Measurements from ENCODE around the gene KCNIP1. TPM values are rescaled to one million over a fixed set of nuclear protein-coding genes. Genes with fewer than 3 reads are reported as not detected.

Gene KCNIP1
- total RNA-seq, 1 experiment from 2014 or later, result not detected

GRCh38 chr5:170504616-170505266 lies 921 bp downstream of the KCNIP1 start:
- intact Hi-C loops (cut with micrococcal nuclease; ENCODE audit: unreplicated experiment), result loop anchor here (5.0 kb wide), 1 partner anchor 68 kb away; no protein-coding TSS in a partner anchor
- Mint-ChIP-seq H3K9me3 (ENCODE audit: low read depth, unreplicated experiment) (no peaks in the 10 kb centered on the region), H3K4me3 (ENCODE audit: low read depth, unreplicated experiment) (peak overlapping the region; percentile 11), H3K4me1 (ENCODE audit: low read depth, unreplicated experiment) (peaks cover 17% of the 10 kb centered on the region), H3K36me3 (ENCODE audit: insufficient read depth, unreplicated experiment) (no peaks in the 10 kb centered on the region), H3K27me3 (ENCODE audit: unreplicated experiment) (peaks cover 79% of the 10 kb centered on the region), H3K27ac (ENCODE audit: unreplicated experiment) (no peak overlapping the region)
- CTCF ChIA-PET, result interaction anchor here (1.7 kb wide), 1 partner anchor 13 kb away, joined by 4 read pairs; no protein-coding TSS in a partner anchor
- no TSS peak for BruUV-seq (replicated peaks)
- TF ChIP-seq CTCF (IDR thresholded peaks at IDR 0.05; ENCODE audit: unreplicated experiment), result no peak
- no peak for DNase-seq

GRCh38 chr5:170508036-170508435 lies 4.2 kb downstream of the KCNIP1 start:
- DNase-seq, result no peak

GRCh38 chr5:170508660-170509347 lies 5.0 kb downstream of the KCNIP1 start:
- Mint-ChIP-seq H3K4me3 (ENCODE audit: low read depth, unreplicated experiment) (no peak overlapping the region), H3K27ac (ENCODE audit: unreplicated experiment) (no peak overlapping the region), H3K36me3 (ENCODE audit: insufficient read depth, unreplicated experiment) (no peaks in the 10 kb centered on the region), H3K9me3 (ENCODE audit: low read depth, unreplicated experiment) (no peaks in the 10 kb centered on the region), H3K27me3 (ENCODE audit: unreplicated experiment) (peaks cover 47% of the 10 kb centered on the region), H3K4me1 (ENCODE audit: low read depth, unreplicated experiment) (peaks cover 17% of the 10 kb centered on the region)
- CTCF ChIA-PET, result interaction anchor here (0.5 to 0.7 kb wide), 2 partner anchors 42 to 864 kb away, joined by 4 to 5 read pairs; no protein-coding TSS in a partner anchor
- intact Hi-C loops (cut with micrococcal nuclease; ENCODE audit: unreplicated experiment), result loop anchor here (5.0 kb wide), 1 partner anchor 63 kb away; no protein-coding TSS in a partner anchor
- no peak for DNase-seq
- TF ChIP-seq CTCF (IDR thresholded peaks at IDR 0.05; ENCODE audit: unreplicated experiment), result peak; percentile 16
- BruUV-seq (replicated peaks), result no TSS peak

More at GRCh38 chr5:170508036-170508435, 4.2 kb downstream of the KCNIP1 start:
- BruUV-seq (replicated peaks), result no TSS peak
- CTCF ChIA-PET, result interaction anchor here (0.5 to 0.7 kb wide), 3 partner anchors 41 to 865 kb away, joined by 3 to 5 read pairs (median 4); no protein-coding TSS in a partner anchor
- Mint-ChIP-seq H3K36me3 (ENCODE audit: insufficient read depth, unreplicated experiment) (no peaks in the 10 kb centered on the region), H3K27ac (ENCODE audit: unreplicated experiment) (no peak overlapping the region), H3K9me3 (ENCODE audit: low read depth, unreplicated experiment) (no peaks in the 10 kb centered on the region), H3K4me1 (ENCODE audit: low read depth, unreplicated experiment) (peaks cover 17% of the 10 kb centered on the region), H3K27me3 (ENCODE audit: unreplicated experiment) (peaks cover 55% of the 10 kb centered on the region), H3K4me3 (ENCODE audit: low read depth, unreplicated experiment) (no peak overlapping the region)
- intact Hi-C loops (cut with micrococcal nuclease; ENCODE audit: unreplicated experiment), result loop anchor here (5.0 kb wide), 1 partner anchor 64 kb away; no protein-coding TSS in a partner anchor
- no peak for TF ChIP-seq CTCF (IDR thresholded peaks at IDR 0.05; ENCODE audit: unreplicated experiment)

GRCh38 chr5:170509348-170509660 lies 5.5 kb downstream of the KCNIP1 start:
- intact Hi-C loops (cut with micrococcal nuclease; ENCODE audit: unreplicated experiment), result loop anchor here (5.0 kb wide), 1 partner anchor 63 kb away; no protein-coding TSS in a partner anchor
- Mint-ChIP-seq H3K4me1 (ENCODE audit: low read depth, unreplicated experiment) (peaks cover 17% of the 10 kb centered on the region), H3K27ac (ENCODE audit: unreplicated experiment) (no peak overlapping the region), H3K9me3 (ENCODE audit: low read depth, unreplicated experiment) (no peaks in the 10 kb centered on the region), H3K4me3 (ENCODE audit: low read depth, unreplicated experiment) (no peak overlapping the region), H3K27me3 (ENCODE audit: unreplicated experiment) (peaks cover 42% of the 10 kb centered on the region), H3K36me3 (ENCODE audit: insufficient read depth, unreplicated experiment) (no peaks in the 10 kb centered on the region)
- DNase-seq, result no peak
- TF ChIP-seq CTCF (IDR thresholded peaks at IDR 0.05; ENCODE audit: unreplicated experiment), result no peak
- CTCF ChIA-PET, result no interaction called here
- BruUV-seq (replicated peaks), result no TSS peak
